Skeletal muscle satellite cell (primary cell): ENCODE data around the gene ADAMTSL2.

Experiments used
- H3K27me3 ChIP-seq: 2 replicates; pipeline ENCODE4 v1.7.0; 2013; ENCODE audit warnings: low read length; ENCODE audit not compliant: control insufficient read depth, insufficient read depth
- H3K36me3 ChIP-seq: 2 replicates; pipeline ENCODE4 v1.7.0; 2013; ENCODE audit warnings: mild to moderate bottlenecking, control low read depth, low read length; ENCODE audit not compliant: insufficient read depth
- H3K4me1 ChIP-seq: 2 replicates; pipeline ENCODE4 v1.7.0; 2013; ENCODE audit warnings: low read length; ENCODE audit not compliant: control insufficient read depth, insufficient read depth
- H3K4me2 ChIP-seq: 2 replicates; pipeline ENCODE4 v1.7.0; 2013; ENCODE audit warnings: mild to moderate bottlenecking, low read length
- H3K4me3 ChIP-seq: 2 replicates; pipeline ENCODE4 v1.7.0; 2013; ENCODE audit warnings: low read length
- H3K9ac ChIP-seq: 2 replicates; pipeline ENCODE4 v1.7.0; 2013; ENCODE audit warnings: mild to moderate bottlenecking, low read depth, low read length, moderate library complexity
- H3K9me3 ChIP-seq: replicated peaks from 2 replicates; pipeline ENCODE4 v1.7.0; 2013; ENCODE audit warnings: mild to moderate bottlenecking, control low read depth, low read length

The ADAMTSL2 gene

GRCh38 chr9:133493428-133493827, 41.1 kb upstream of the ADAMTSL2 start:
- Histone ChIP-seq H3K36me3 (no peaks in the 10 kb centered on the region), H3K27me3 (peaks cover 13% of the 10 kb centered on the region), H3K9me3 (no peaks in the 10 kb centered on the region), H3K4me2 (no peak overlapping the region), H3K4me3 (no peak overlapping the region), H3K4me1 (peaks cover 14% of the 10 kb centered on the region), H3K9ac (no peak overlapping the region)

- H3K4me1 ChIP-seq = peaks cover 14% of the 10 kb centered on the region
- H3K9me3 ChIP-seq = no peaks in the 10 kb centered on the region
- H3K9ac ChIP-seq = no peak overlapping the region
- peaks cover 19% of the 10 kb centered on the region for H3K27me3 ChIP-seq
- no peak overlapping the region for H3K4me3 ChIP-seq
- H3K36me3 ChIP-seq = no peaks in the 10 kb centered on the region
- H3K4me2 ChIP-seq = no peak overlapping the region
These were observed 40.5 kb upstream of the ADAMTSL2 start for GRCh38 chr9:133493845-133494540.

DNA sequence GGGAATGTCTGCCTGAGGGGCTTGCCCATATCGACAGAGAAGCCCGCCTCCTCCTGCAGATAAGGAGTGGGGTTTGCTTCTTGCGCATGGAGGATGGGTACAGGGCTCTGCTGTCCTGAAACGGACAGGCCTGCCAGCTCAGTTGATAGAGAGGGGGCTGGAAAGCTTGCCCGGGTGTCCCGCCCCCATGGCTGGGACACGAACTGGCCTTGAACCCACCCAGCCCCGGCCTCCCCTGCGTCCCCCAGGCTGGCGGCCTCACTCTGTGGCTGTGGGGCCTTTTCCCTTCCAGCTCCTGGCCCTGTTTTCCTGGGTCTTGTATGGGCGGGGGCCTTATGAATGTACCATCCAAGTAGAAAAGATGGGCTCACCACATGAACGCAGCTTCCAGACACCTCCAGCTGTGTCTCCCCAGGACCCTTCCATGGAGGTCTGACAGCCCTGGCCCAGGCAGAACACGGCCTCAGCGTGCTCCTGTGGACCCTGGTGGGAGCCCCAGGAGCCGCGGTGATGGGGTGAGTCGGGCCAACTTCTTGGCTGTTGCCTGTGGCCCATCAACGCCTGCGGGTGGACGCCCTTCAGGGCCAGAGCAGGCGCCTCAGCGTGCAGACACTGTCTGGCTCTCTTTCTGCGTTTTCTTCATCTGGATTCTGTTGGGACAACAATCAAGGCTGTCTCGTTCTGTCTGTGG, 39.7 kb upstream of the ADAMTSL2 start:
- peaks cover 14% of the 10 kb centered on the region for H3K4me1 ChIP-seq
- H3K9me3 ChIP-seq = no peaks in the 10 kb centered on the region
- H3K36me3 ChIP-seq = no peaks in the 10 kb centered on the region
- H3K4me2 ChIP-seq = no peak overlapping the region
- H3K27me3 ChIP-seq = peaks cover 27% of the 10 kb centered on the region
- H3K4me3 ChIP-seq = no peak overlapping the region
- H3K9ac ChIP-seq = no peak overlapping the region

DNA sequence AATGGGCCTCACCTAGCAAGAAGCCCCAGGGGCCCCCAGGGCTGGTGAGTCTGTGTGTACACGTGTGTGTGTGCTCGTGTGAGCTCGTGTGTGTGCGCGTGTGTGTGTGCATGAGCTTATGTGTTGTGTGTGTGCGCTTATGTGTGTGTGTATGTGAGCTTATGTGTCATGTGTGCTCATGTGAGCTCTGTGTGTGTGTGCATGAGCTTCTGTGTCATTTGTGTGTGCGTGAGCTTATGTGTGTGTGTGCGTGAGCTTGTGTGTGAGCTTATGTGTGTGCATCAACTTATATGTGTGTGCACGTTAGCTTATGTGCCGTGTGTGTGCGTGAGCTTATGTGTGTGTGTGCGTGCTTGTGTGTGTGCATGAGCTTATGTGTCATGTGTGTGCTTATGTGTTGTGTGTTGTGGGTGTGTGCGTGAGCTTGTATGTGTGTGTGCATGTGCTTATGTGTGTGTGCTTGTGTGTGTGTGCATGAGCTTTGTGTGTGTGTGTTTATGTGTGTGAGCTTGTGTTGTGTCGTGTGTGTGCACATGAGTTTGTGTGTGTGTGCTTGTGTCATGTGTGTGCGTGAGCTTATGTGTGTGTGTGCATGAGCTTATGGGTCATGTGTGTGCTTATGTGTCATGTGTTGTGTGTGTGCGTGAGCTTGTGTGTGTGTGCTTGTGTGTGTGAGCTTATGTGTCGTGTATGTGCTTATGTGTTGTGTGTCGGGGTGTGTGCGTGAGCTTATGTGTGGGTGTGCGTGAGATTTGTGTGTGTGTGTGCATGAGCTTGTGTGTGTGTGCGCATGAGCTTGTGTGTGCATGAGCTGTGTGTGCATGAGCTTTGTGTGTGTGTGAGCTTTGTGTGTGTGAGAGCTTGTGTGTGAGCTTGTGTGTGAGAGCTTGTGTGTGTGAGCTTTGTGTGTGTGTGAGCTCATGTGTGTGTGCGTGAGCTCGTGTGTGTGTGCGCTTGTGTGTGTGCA, 38.9 kb upstream of the ADAMTSL2 start:
- Histone ChIP-seq H3K4me3 (no peak overlapping the region), H3K9me3 (no peaks in the 10 kb centered on the region), H3K4me2 (no peak overlapping the region), H3K4me1 (peaks cover 14% of the 10 kb centered on the region), H3K36me3 (no peaks in the 10 kb centered on the region), H3K9ac (no peak overlapping the region), H3K27me3 (peaks cover 31% of the 10 kb centered on the region)

DNA sequence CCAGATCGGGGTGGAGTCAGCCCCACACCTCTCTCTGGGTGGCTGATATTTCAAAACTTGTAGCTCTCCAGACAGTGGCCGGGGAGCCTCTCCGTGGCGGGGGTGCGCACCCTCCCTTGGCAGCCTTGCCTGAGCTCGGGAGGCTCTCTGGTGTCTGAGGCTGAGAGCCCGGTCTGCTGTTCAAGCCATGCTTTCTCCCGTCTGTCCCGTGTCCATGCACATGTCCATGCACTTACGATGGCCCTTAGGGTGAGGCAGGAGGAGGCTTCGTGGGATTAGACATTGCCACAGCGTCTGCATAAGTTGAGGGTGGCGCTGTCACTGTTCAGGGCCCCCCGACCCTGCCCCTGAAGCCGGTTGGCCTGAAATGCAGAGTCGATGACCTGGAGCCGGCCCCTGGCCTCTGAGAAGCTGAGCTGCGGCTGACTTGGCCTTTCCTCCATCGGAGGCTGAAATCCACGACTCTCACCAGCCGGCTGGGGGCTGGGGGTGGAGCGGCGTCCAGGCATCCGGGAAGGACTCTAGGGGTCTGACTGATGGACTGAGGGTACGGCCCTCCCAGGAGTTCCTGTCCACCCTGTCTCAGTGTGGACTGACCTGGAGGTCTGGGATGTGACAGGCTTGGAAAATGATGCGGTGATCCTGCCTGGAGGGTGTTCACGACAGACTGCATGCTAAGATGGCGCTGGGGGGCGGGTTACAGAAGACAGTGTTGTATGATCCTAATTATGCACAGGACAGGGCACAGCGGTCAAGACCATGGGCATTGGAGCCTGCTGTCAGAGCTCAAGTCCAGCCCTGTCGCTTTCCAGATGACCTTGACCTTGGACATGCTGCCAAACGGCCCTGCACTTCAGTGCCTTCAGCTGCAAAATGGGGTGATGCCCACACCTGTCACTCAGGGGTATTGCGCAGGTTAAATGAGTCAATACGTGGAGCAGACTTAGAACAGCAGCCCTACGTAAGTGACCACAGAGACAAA, 37.4 kb upstream of the ADAMTSL2 start:
- H3K36me3 ChIP-seq = no peaks in the 10 kb centered on the region
- peaks cover 41% of the 10 kb centered on the region for H3K27me3 ChIP-seq
- no peak overlapping the region for H3K4me3 ChIP-seq
- H3K9me3 ChIP-seq = peaks cover 6% of the 10 kb centered on the region
- no peak overlapping the region for H3K9ac ChIP-seq
- H3K4me1 ChIP-seq = peaks cover 8% of the 10 kb centered on the region
- no peak overlapping the region for H3K4me2 ChIP-seq

- Histone ChIP-seq H3K4me3 (no peak overlapping the region), H3K4me1 (no peaks in the 10 kb centered on the region), H3K9me3 (peaks cover 6% of the 10 kb centered on the region), H3K36me3 (no peaks in the 10 kb centered on the region), H3K4me2 (no peak overlapping the region), H3K27me3 (peaks cover 48% of the 10 kb centered on the region), H3K9ac (no peak overlapping the region)
These were observed 35.2 kb upstream of the ADAMTSL2 start for GRCh38 chr9:133499132-133499891.

- Histone ChIP-seq H3K36me3 (no peaks in the 10 kb centered on the region), H3K4me1 (no peaks in the 10 kb centered on the region), H3K27me3 (peaks cover 50% of the 10 kb centered on the region), H3K9ac (no peak overlapping the region), H3K4me2 (no peak overlapping the region), H3K4me3 (no peak overlapping the region), H3K9me3 (peaks cover 6% of the 10 kb centered on the region)
These were observed 34.6 kb upstream of the ADAMTSL2 start for GRCh38 chr9:133499892-133500270.

DNA sequence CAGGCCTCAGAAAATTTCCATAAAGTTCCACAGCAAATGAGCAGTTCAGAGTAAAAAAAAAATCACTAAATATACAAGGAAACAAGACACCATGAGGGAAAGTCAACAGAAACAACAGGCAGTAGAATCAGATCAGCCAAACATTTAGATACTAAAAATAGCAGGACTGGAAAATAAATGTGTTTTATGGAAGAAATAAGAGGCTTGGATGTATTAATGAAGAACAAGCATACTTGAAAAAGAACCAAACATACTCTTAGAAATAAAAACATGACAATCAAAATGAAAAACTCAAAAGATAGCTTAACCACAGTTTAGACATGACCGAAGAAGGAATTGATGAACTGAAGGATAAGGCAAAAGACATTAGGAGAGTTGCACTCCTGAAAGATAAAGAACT, 32.4 kb upstream of the ADAMTSL2 start:
- Histone ChIP-seq H3K4me1 (peaks cover 4% of the 10 kb centered on the region), H3K27me3 (peaks cover 49% of the 10 kb centered on the region), H3K9ac (no peak overlapping the region), H3K4me2 (no peak overlapping the region), H3K4me3 (no peak overlapping the region), H3K36me3 (no peaks in the 10 kb centered on the region), H3K9me3 (peaks cover 6% of the 10 kb centered on the region)

DNA sequence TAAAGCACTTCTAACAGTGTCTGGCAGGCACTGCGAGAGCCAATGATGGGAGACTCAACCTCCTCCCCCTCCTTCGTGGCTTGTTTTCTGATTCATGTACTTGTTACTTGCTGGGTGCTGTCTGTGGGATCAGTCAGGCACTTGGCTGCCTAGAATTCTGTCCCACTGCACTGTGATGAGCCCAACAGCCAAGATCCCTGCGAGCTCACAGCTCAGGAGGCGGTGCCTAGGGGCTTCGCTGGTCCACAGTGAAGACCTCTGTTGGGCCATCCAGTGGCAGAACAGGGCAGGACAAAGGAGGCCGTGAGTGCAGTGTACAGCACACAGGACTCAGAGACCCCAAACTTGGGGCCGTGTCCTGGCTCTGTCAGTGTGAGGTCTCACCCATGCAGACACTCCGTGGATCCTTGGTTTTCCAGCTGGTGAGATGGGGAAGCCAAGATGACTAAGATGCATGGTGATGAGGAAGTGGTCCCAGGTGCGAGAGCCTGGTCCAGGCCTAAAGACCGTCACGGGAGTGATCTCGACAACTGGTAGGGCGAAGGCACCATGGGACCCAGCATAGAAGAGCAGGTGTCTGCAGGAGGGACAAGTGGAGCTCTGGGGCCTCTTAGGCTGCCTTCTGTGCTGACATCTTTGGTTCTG, 29.2 kb upstream of the ADAMTSL2 start:
- peaks cover 6% of the 10 kb centered on the region for H3K9me3 ChIP-seq
- H3K36me3 ChIP-seq = no peaks in the 10 kb centered on the region
- H3K4me1 ChIP-seq = peaks cover 13% of the 10 kb centered on the region
- no peak overlapping the region for H3K4me2 ChIP-seq
- no peak overlapping the region for H3K9ac ChIP-seq
- peaks cover 40% of the 10 kb centered on the region for H3K27me3 ChIP-seq
- H3K4me3 ChIP-seq = no peak overlapping the region
